HT1080 (cell line): ENCODE results near the gene RNF20. TPM values are rescaled to one million over a fixed set of nuclear protein-coding genes. Genes with fewer than 3 reads are reported as not detected.

Experiments used
- DNase-seq: peaks from one replicate; pipeline ENCODE4 v3.0.0-alpha.2; 2015; ENCODE audit warnings: low read depth
- small RNA-seq: library from RNA; depleted of rRNA; stranded (forward); fragments of <200 nt; gene quantifications from one replicate; pipeline ENCODE3, GENCODE V24; 2014
- total RNA-seq: library from RNA; depleted of rRNA; stranded (reverse); fragments of >200 nt; shearing (Covaris generic); gene quantifications from 2 replicates; pipeline ENCODE4 v1.2.3, GENCODE V29; 2014; rRNA removed

RNF20 gene
- total RNA-seq, 1 experiment from 2014 or later, result 30.9 TPM

DNA sequence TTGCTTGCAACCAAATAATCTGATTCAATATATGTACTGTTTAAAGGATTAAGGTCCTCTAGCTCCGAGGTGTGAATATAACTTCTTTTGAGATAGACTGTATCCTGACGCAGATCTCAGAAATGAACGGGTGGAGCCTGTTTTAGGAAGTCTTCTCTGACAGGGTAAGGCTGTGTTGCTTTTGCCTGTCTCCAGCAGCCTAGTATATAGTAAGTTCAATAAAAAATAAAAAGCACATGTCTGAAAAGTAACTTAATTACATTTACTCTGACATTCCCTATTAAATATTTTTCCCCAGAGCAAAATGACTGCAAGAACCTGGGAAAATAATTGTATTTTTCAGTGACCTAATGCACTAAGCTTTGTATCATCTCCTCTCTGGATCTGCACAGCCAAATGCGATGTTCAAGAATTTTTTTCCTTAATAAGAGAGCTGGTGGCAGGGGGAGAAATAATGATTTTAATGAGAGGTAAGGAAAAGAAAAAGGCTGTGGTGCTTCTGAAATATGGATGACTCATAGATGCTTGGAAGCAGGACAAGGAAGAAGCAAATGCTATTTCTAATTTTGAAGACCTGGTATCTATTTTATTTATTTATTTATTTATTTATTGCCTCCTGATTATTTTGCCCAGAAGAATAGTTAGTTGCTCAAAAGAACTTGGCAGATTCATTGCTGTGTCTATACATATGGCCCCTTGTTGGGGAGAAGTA is 53.8 kb downstream of the RNF20 start:
- DNase-seq, result no peak

DNA sequence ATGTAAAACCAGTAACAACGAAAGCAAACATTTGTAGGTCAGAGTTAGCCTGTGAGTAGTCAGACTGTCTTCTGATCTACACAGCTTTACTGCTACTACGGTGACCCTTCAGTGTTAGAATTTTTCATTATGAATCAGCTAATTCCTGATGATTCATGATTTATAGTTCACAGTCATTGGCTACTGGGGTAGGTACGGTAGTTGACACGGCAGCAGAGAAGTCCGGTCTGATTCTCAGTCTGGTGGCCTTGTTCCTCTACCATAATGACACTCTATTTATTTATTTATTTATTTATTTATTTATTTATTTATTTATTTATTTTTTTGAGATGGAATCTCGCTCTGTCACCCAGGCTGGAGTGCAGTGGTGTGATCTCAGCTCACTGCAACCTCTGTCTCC is 56.4 kb downstream of the RNF20 start:
- DNase-seq, result peak; percentile 85

GRCh38 chr9:101590901-101591300 is 57.2 kb downstream of the RNF20 start:
- DNase-seq, result no peak

GRCh38 chr9:101591787-101592446 is 58.3 kb downstream of the RNF20 start:
- DNase-seq, result no peak

DNA sequence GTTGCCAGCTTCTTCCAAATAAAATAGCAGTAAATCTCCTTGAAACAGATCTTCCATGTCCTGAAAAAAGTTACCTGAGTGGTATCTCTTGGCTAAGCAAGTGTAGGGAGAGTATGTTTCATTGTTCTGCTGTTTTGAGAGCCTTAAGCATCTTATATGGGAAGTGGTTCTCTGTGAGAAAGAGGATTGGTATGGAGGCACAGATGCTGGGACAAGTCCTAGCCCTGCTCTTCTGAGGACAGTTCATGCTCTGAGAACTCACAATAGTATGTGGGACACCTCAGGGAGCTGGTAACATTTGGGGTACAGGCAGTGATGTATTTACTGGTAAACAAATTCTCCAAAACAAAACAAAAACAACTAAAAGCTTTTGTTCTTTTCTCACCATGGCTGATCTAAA is 59.1 kb downstream of the RNF20 start:
- no peak for DNase-seq

- no peak for DNase-seq
These were observed 59.7 kb downstream of the RNF20 start for GRCh38 chr9:101593345-101593744.

GRCh38 chr9:101594796-101595195 is 61.1 kb downstream of the RNF20 start, which contains the start of gene PPP3R2:
PPP3R2 (minus strand) TSS chr9:101594969; CDS start chr9:101594921, 48 bp downstream.
- no peak for DNase-seq

- peak; percentile 49 for DNase-seq
These were observed 68.5 kb downstream of the RNF20 start for GRCh38 chr9:101601904-101602765.

- no peak for DNase-seq
These were observed 70.6 kb downstream of the RNF20 start for GRCh38 chr9:101604296-101604695.

- DNase-seq, result no peak
These were observed 71.9 kb downstream of the RNF20 start for GRCh38 chr9:101605547-101605946.

Small RNAs within 50 kb of the gene (small RNA-seq; reads per million reads assigned to genes)
- gene AL353621.1, result not detected

Other genes starting within 250 kb of the RNF20 start
- 0.03 TPM in 1 of 2 replicates, not detected in the other for gene BAAT, start 148.8 kb upstream of the RNF20 start, total RNA-seq
- gene MRPL50, start 135.2 kb upstream of the RNF20 start, total RNA-seq, result 23.0 and 25.2 TPM in 2 replicates
- gene ZNF189, start 135.0 kb upstream of the RNF20 start, total RNA-seq, result 6.8 and 7.8 TPM in 2 replicates
- not detected in 2 replicates for gene ALDOB, start 98.1 kb upstream of the RNF20 start, total RNA-seq
- not detected in 2 replicates for gene PPP3R2, start 61.1 kb downstream of the RNF20 start, total RNA-seq
- gene GRIN3A, start 204.8 kb downstream of the RNF20 start, total RNA-seq, result 0.06 TPM in 1 of 2 replicates, not detected in the other